Transverse colon (tissue), 4 donors: ENCODE measurements around the gene R3HDM4. TPM values are rescaled to one million over a fixed set of nuclear protein-coding genes. Genes with fewer than 3 reads are reported as not detected.
A peak's percentile ranks its signal among the peaks of the same experiment; 100 is the strongest.

ENCODE experiments used
- DNase-seq: peaks from one replicate; pipeline ENCODE4 v3.0.0-alpha.2; 2019
- H3K27ac ChIP-seq, 4 donors: fragments of 200-600 bp; sonication (generic); 2 replicates each; pipeline ENCODE4 v1.5.1; 2016 to 2018; ENCODE audit warnings: inconsistent platforms in 4 of 4
- H3K27me3 ChIP-seq: fragments of 200-600 bp; sonication (generic); 2 replicates; pipeline ENCODE4 v1.5.1; 2017; ENCODE audit warnings: inconsistent platforms
- H3K36me3 ChIP-seq, 4 donors: fragments of 200-600 bp; sonication (generic); 2 replicates each; pipeline ENCODE4 v1.5.1; 2017 to 2019; ENCODE audit warnings: inconsistent platforms in 4 of 4
- H3K4me1 ChIP-seq, 4 donors: fragments of 200-600 bp; sonication (generic); 2 replicates each; pipeline ENCODE4 v1.5.1; 2017 to 2020; ENCODE audit warnings: inconsistent platforms in 4 of 4
- H3K4me3 ChIP-seq, 4 donors: fragments of 200-600 bp; sonication (generic); 1 replicate in 1 of 4; 2 replicates in 3 of 4; pipeline versions ENCODE4 v1.5.1 to v1.6.1; 2017 to 2019; ENCODE audit warnings: inconsistent platforms in 4 of 4
- H3K9me3 ChIP-seq, 2 donors: fragments of 200-600 bp; sonication (generic); 2 replicates each; pipeline ENCODE4 v1.5.1; 2017 to 2019; ENCODE audit warnings: inconsistent platforms in 2 of 2
- CTCF ChIP-seq, 5 experiments: fragments of 200-600 bp in 3 of 5; fragments of 450-650 bp in 2 of 5; sonication (generic) in 3 of 5; IDR thresholded peaks; 1 replicate in 2 of 5; 2 replicates in 3 of 5; pipeline ENCODE4 v1.5.1; 2016 to 2017; ENCODE audit warnings: antibody characterized with exemption in 5 of 5, inconsistent platforms in 3 of 5, mild to moderate bottlenecking in 2 of 5, moderate library complexity in 1 of 5
- EP300 ChIP-seq: sonication (generic); formaldehyde crosslinking; IDR thresholded peaks from one replicate; pipeline ENCODE4 v1.6.1; 2017; ENCODE audit warnings: antibody characterized with exemption, low read depth
- POLR2A ChIP-seq: fragments of 450-650 bp; IDR thresholded peaks from one replicate; pipeline ENCODE4 v1.6.1; 2016; ENCODE audit warnings: antibody characterized with exemption, mild to moderate bottlenecking, moderate library complexity
- POLR2AphosphoS5 ChIP-seq, 3 donors: sonication (generic); formaldehyde crosslinking; IDR thresholded peaks; one replicate each; pipeline ENCODE4 v1.6.1; 2016; ENCODE audit warnings: antibody characterized with exemption in 3 of 3
- WGBS, 2 donors: methylation state at CpG; one replicate each; pipeline ENCODE4 v1.1.5; 2018; ENCODE audit warnings: low coverage in 1 of 2; 5-methylcytosine and 5-hydroxymethylcytosine counted together
- in situ Hi-C, 4 donors: fragments of 200-750 bp; cut with MboI; loops; one replicate each; pipeline versions ENCODE4 v1.15.0 to v1.15.1; 2017; ENCODE audit warnings: low sequenced_read_pairs in 3 of 4, low pct_ligation_motif_present in 1 of 4, low pct_unique_long_range_greater_than_20kb in 1 of 4
- intact Hi-C: fragments of 100-400 bp; cut with DNase I; formaldehyde crosslinking; loops from one replicate; pipeline ENCODE4 v1.15.1; 2023; ENCODE audit warnings: low total_unique reads
- total RNA-seq, 4 donors: library from RNA; depleted of rRNA; stranded (reverse); fragments of >200 nt; gene quantifications; one replicate each; pipeline ENCODE4 v1.1.0, GENCODE V29; 2016

The R3HDM4 gene
- total RNA-seq, 4 donors from 2014 or later: 43.8 to 49.4 (median 46.7) TPM

- Histone ChIP-seq H3K27ac (peak overlapping the region in 2 of 4 donors; percentile 46 to 55), H3K9me3 (no peaks in the 10 kb centered on the region), H3K36me3 (peaks cover 0 to 2% (median 0%) of the 10 kb centered on the region in 4 donors), H3K4me3 (peak overlapping the region in 1 of 4 donors; percentile 22), H3K27me3 (peaks cover 37% of the 10 kb centered on the region), H3K4me1 (peaks cover 6 to 46% (median 41%) of the 10 kb centered on the region in 4 donors)
- 13% methylated on average over 48 of the region's 48 CpGs; no CpG with 5 or more reads in 1 of the 2 donors for WGBS, 2 donors
- intact Hi-C loops (loop anchor here (5.0 kb wide), 1 partner anchor 55 kb away; the partner anchor contains the start of gene KISS1R), in situ Hi-C loops (loop anchor here in 1 of 4 donors (25.0 kb wide), 1 partner anchor 125 kb away; the partner anchor contains the start of gene WDR18)
- peak; percentile 76 for DNase-seq
- peak; percentile 8 for TF ChIP-seq POLR2A
- TF ChIP-seq CTCF (IDR thresholded peaks at IDR 0.05): no peak
Observed at GRCh38 chr19:862581-863314, 50.3 kb downstream of the R3HDM4 start.

GRCh38 chr19:861756-862580 lies 51.1 kb downstream of the R3HDM4 start:
- peak overlapping the region in 2 of 4 donors; percentile 20 to 39 for H3K27ac ChIP-seq
- peak overlapping the region in 1 of 4 donors; percentile 22 for H3K4me3 ChIP-seq
- H3K4me1 ChIP-seq: peaks cover 6 to 46% (median 41%) of the 10 kb centered on the region in 4 donors
- peaks cover 37% of the 10 kb centered on the region for H3K27me3 ChIP-seq
- intact Hi-C loops: loop anchor here (5.0 kb wide), 1 partner anchor 55 kb away; the partner anchor contains the start of gene KISS1R
- TF ChIP-seq CTCF (IDR thresholded peaks at IDR 0.05): peak in 2 of 5 experiments; percentile 14 to 19
- no peak for TF ChIP-seq POLR2A
- no peak for TF ChIP-seq POLR2AphosphoS5 (IDR thresholded peaks at IDR 0.05)
- TF ChIP-seq EP300: no peak
- no peaks in the 10 kb centered on the region for H3K9me3 ChIP-seq
- whole genome bisulfite sequencing, 2 donors: 14 to 47% methylated on average over 4 to 35 of the region's 60 CpGs
- DNase-seq: peak; percentile 66
- no peaks in the 10 kb centered on the region for H3K36me3 ChIP-seq
- in situ Hi-C loops: loop anchor here in 1 of 4 donors (25.0 kb wide), 1 partner anchor 125 kb away; the partner anchor contains the start of gene WDR18

GRCh38 chr19:861141-861755 lies 51.8 kb downstream of the R3HDM4 start:
- intact Hi-C loops (loop anchor here (5.0 kb wide), 1 partner anchor 56 kb away; the partner anchor contains the start of gene KISS1R), in situ Hi-C loops (loop anchor here in 1 of 4 donors (25.0 kb wide), 1 partner anchor 126 kb away; the partner anchor contains the start of gene WDR18)
- no peaks in the 10 kb centered on the region for H3K36me3 ChIP-seq
- H3K4me1 ChIP-seq: peaks cover 6 to 46% (median 41%) of the 10 kb centered on the region in 4 donors
- peak overlapping the region in 2 of 4 donors; percentile 20 to 62 for H3K27ac ChIP-seq
- no peak for DNase-seq
- H3K27me3 ChIP-seq: peaks cover 37% of the 10 kb centered on the region
- 51% methylated on average over 22 of the region's 35 CpGs; no CpG with 5 or more reads in 1 of the 2 donors for WGBS, 2 donors
- H3K9me3 ChIP-seq: no peaks in the 10 kb centered on the region
- peak overlapping the region in 2 of 4 donors; percentile 39 to 45 for H3K4me3 ChIP-seq
- TF ChIP-seq CTCF (IDR thresholded peaks at IDR 0.05): no peak
- TF ChIP-seq POLR2AphosphoS5 (IDR thresholded peaks at IDR 0.05): no peak
- TF ChIP-seq POLR2A: no peak
- no peak for TF ChIP-seq EP300
